IPS-NIHi11 (cell line): Measurements from ENCODE around the gene RAD9B.
"Not testable (repeated sequence)": the region's sequence is repeated elsewhere in the genome, so short reads cannot be mapped to it uniquely, and the experiment has no call there.

ENCODE experiments used
- DNase-seq: peaks from one replicate; pipeline ENCODE4 v3.0.0; 2012; ENCODE audit warnings: mixed read lengths, low spot score

Gene RAD9B

GRCh38 chr12:110501752-110502738, at the start of gene RAD9B, which contains the start of gene VPS29:
Gene RAD9B (plus strand): TSS chr12:110502331. CDS start chr12:110502338, 7 bp downstream.
Gene VPS29 (minus strand): TSS chr12:110502111. CDS start chr12:110502051, 60 bp downstream.
- peak; percentile 96 for DNase-seq

GRCh38 chr12:110453569-110454296, 48.4 kb upstream of the RAD9B start:
- no peak for DNase-seq

- DNase-seq, result no peak
These were observed 43.4 kb upstream of the RAD9B start for GRCh38 chr12:110458756-110459155.

GRCh38 chr12:110461189-110461588, 40.9 kb upstream of the RAD9B start:
- not testable (repeated sequence) for DNase-seq

- DNase-seq, result no peak
These were observed 37.1 kb upstream of the RAD9B start for GRCh38 chr12:110465024-110465423.

- not testable (repeated sequence) for DNase-seq
These were observed 36.4 kb upstream of the RAD9B start for GRCh38 chr12:110465765-110466164.

- no peak for DNase-seq
These were observed 35.3 kb upstream of the RAD9B start for GRCh38 chr12:110466791-110467190.

GRCh38 chr12:110467847-110468213, 34.3 kb upstream of the RAD9B start:
- no peak for DNase-seq

- DNase-seq, result peak; percentile 93
These were observed 33.7 kb upstream of the RAD9B start, which contains the start of the genes FAM216A and GPN3 for GRCh38 chr12:110468214-110469048. Gene FAM216A (plus strand): TSS chr12:110468845. CDS start chr12:110468876, 31 bp downstream. Gene GPN3 (minus strand): TSS chr12:110468257. CDS start chr12:110468203, 54 bp downstream.

GRCh38 chr12:110475426-110475825, 26.7 kb upstream of the RAD9B start:
- DNase-seq, result no peak

GRCh38 chr12:110498984-110499706, 3.0 kb upstream of the RAD9B start:
- DNase-seq, result no peak

- DNase-seq, result no peak
These were observed 756 bp upstream of the RAD9B start for GRCh38 chr12:110501399-110501751.

- no peak for DNase-seq
These were observed 1.3 kb downstream of the RAD9B start for GRCh38 chr12:110503432-110503831.

GRCh38 chr12:110505332-110505731, 3.2 kb downstream of the RAD9B start:
- DNase-seq, result no peak

GRCh38 chr12:110508071-110508586, 6.0 kb downstream of the RAD9B start:
- no peak for DNase-seq

- no peak for DNase-seq
These were observed 11.7 kb downstream of the RAD9B start for GRCh38 chr12:110513842-110514241.

GRCh38 chr12:110514363-110514762, 12.2 kb downstream of the RAD9B start:
- DNase-seq, result no peak

GRCh38 chr12:110516995-110517394, 14.9 kb downstream of the RAD9B start:
- DNase-seq, result no peak

- DNase-seq, result not testable (repeated sequence)
These were observed 15.9 kb downstream of the RAD9B start for GRCh38 chr12:110518014-110518413.

- not testable (repeated sequence) for DNase-seq
These were observed 19.0 kb downstream of the RAD9B start for GRCh38 chr12:110520876-110521712.
